ENCODE results near the gene DEGS2. TPM values are rescaled to one million over a fixed set of nuclear protein-coding genes. Genes with fewer than 3 reads are reported as not detected.

Gene DEGS2
- total RNA-seq, 1 experiment from 2014 or later = 5.1 TPM

GRCh38 chr14:100156776-100157175 is 2.7 kb downstream of the DEGS2 start:
- Mint-ChIP-seq H3K27me3 (ENCODE audit: insufficient read depth, unreplicated experiment) (no peaks in the 10 kb centered on the region), H3K27ac (ENCODE audit: unreplicated experiment) (no peak overlapping the region), H3K4me3 (ENCODE audit: unreplicated experiment) (no peak overlapping the region), H3K36me3 (ENCODE audit: insufficient read depth, unreplicated experiment) (no peaks in the 10 kb centered on the region), H3K9me3 (ENCODE audit: unreplicated experiment) (no peaks in the 10 kb centered on the region), H3K4me1 (ENCODE audit: low read depth, unreplicated experiment) (no peaks in the 10 kb centered on the region)
- intact Hi-C loops (cut with micrococcal nuclease; ENCODE audit: unreplicated experiment) = loop anchor here (5.0 kb wide), 1 partner anchor 39 kb away; no protein-coding TSS in a partner anchor
- no peak for DNase-seq
- ChIA-PET POLR2A (interaction anchor here (0.8 kb wide), 1 partner anchor 10 kb away, joined by 3 read pairs; no protein-coding TSS in a partner anchor), CTCF (no interaction called here)
- TF ChIP-seq CTCF (IDR thresholded peaks at IDR 0.05; ENCODE audit: insufficient read depth in 1 of 2, low read depth in 1 of 2, low read length in 1 of 2, severe bottlenecking in 1 of 2, unreplicated experiment in 1 of 2) = no peak
- Histone ChIP-seq H3K4me1 (peaks cover 13% of the 10 kb centered on the region; the same call in 1 of the 2 replicates), H3K4me3 (ENCODE audit: low read depth, low read length) (no peak overlapping the region), H3K27me3 (replicated peaks; ENCODE audit: control insufficient read depth, insufficient read depth, low read length) (no peaks in the 10 kb centered on the region; the same call in 1 of the 2 replicates), H3K36me3 (ENCODE audit: control insufficient read depth, insufficient read depth, low read length) (no peaks in the 10 kb centered on the region), H3K9me3 (0 out of 2 replicates have a peak, but pooled peaks cover 3% of the 10 kb centered on the region)
- BruUV-seq (replicated peaks) = no TSS peak

- 0 out of 2 replicates have a peak, but pooled peaks cover 3% of the 10 kb centered on the region for H3K9me3 ChIP-seq
- POLR2A ChIA-PET = interaction anchor here (0.8 to 0.9 kb wide), 2 partner anchors 10 to 59 kb away, joined by 3 read pairs; no protein-coding TSS in a partner anchor
- Mint-ChIP-seq H3K4me1 (ENCODE audit: low read depth, unreplicated experiment) (no peaks in the 10 kb centered on the region), H3K27me3 (ENCODE audit: insufficient read depth, unreplicated experiment) (no peaks in the 10 kb centered on the region), H3K27ac (ENCODE audit: unreplicated experiment) (no peak overlapping the region), H3K36me3 (ENCODE audit: insufficient read depth, unreplicated experiment) (no peaks in the 10 kb centered on the region), H3K9me3 (ENCODE audit: unreplicated experiment) (no peaks in the 10 kb centered on the region), H3K4me3 (ENCODE audit: unreplicated experiment) (no peak overlapping the region)
- intact Hi-C loops (cut with micrococcal nuclease; ENCODE audit: unreplicated experiment) = loop anchor here (5.0 kb wide), 1 partner anchor 39 kb away; no protein-coding TSS in a partner anchor
- no peaks in the 10 kb centered on the region for H3K36me3 ChIP-seq (ENCODE audit: control insufficient read depth, insufficient read depth, low read length)
- peaks cover 13% of the 10 kb centered on the region; the same call in 1 of the 2 replicates for H3K4me1 ChIP-seq
- H3K4me3 ChIP-seq (ENCODE audit: low read depth, low read length) = no peak overlapping the region
- DNase-seq = peak in 1 of 2 experiments; percentile 32
- H3K27me3 ChIP-seq (replicated peaks; ENCODE audit: control insufficient read depth, insufficient read depth, low read length) = no peaks in the 10 kb centered on the region; the same call in 1 of the 2 replicates
- CTCF ChIA-PET = interaction anchor here (0.6 to 2.1 kb wide), 10 partner anchors 10 to 91 kb away, joined by 3 to 12 read pairs (median 4); no protein-coding TSS in a partner anchor
- no TSS peak for BruUV-seq (replicated peaks)
- TF ChIP-seq CTCF (IDR thresholded peaks at IDR 0.05; ENCODE audit: insufficient read depth in 1 of 2, low read depth in 1 of 2, low read length in 1 of 2, severe bottlenecking in 1 of 2, unreplicated experiment in 1 of 2) = no peak
These were observed 3.5 kb downstream of the DEGS2 start for GRCh38 chr14:100155756-100156616.

GRCh38 chr14:100155049-100155621 is 4.3 kb downstream of the DEGS2 start:
- Histone ChIP-seq H3K9me3 (0 out of 2 replicates have a peak, but pooled peaks cover 3% of the 10 kb centered on the region), H3K27me3 (replicated peaks; ENCODE audit: control insufficient read depth, insufficient read depth, low read length) (no peaks in the 10 kb centered on the region), H3K36me3 (ENCODE audit: control insufficient read depth, insufficient read depth, low read length) (no peaks in the 10 kb centered on the region), H3K4me3 (ENCODE audit: low read depth, low read length) (no peak overlapping the region), H3K4me1 (peaks cover 13% of the 10 kb centered on the region; the same call in 1 of the 2 replicates)
- Mint-ChIP-seq H3K9me3 (ENCODE audit: unreplicated experiment) (no peaks in the 10 kb centered on the region), H3K4me1 (ENCODE audit: low read depth, unreplicated experiment) (no peaks in the 10 kb centered on the region), H3K27me3 (ENCODE audit: insufficient read depth, unreplicated experiment) (no peaks in the 10 kb centered on the region), H3K36me3 (ENCODE audit: insufficient read depth, unreplicated experiment) (no peaks in the 10 kb centered on the region), H3K27ac (ENCODE audit: unreplicated experiment) (no peak overlapping the region), H3K4me3 (ENCODE audit: unreplicated experiment) (no peak overlapping the region)
- POLR2A ChIA-PET = no interaction called here
- no TSS peak for BruUV-seq (replicated peaks)
- peak in 1 of 2 experiments; percentile 55 for DNase-seq
- intact Hi-C loops (cut with micrococcal nuclease; ENCODE audit: unreplicated experiment) = loop anchor here (5.0 kb wide), 1 partner anchor 38 kb away; no protein-coding TSS in a partner anchor
- CTCF ChIA-PET = interaction anchor here (0.7 to 2.1 kb wide), 10 partner anchors 9 to 198 kb away, joined by 3 to 12 read pairs (median 4); no protein-coding TSS in a partner anchor
- TF ChIP-seq CTCF (IDR thresholded peaks at IDR 0.05; ENCODE audit: insufficient read depth in 1 of 2, low read depth in 1 of 2, low read length in 1 of 2, severe bottlenecking in 1 of 2, unreplicated experiment in 1 of 2) = peak; percentile 61 to 64
